Measurements from ENCODE around the gene ZBTB16.

GRCh38 chr11:114286229-114286628, 226.7 kb downstream of the ZBTB16 start:
- TF ChIP-seq CTCF (IDR thresholded peaks at IDR 0.05) (no peak), POLR2A (IDR thresholded peaks at IDR 0.05) (no peak), POLR2AphosphoS5 (IDR thresholded peaks at IDR 0.05) (no peak)
